SU-DHL-6 (cell line): ENCODE results near the gene GNAO1.

Experiments
- H2AFZ ChIP-seq: fragments of 200-600 bp; sonication (generic); 2 replicates; pipeline ENCODE4 v1.6.1; 2014; ENCODE audit warnings: low read depth, mild to moderate bottlenecking, moderate library complexity, mixed read lengths, antibody characterized with exemption, low read length; ENCODE audit not compliant: severe bottlenecking
- H3F3A ChIP-seq: fragments of 200-600 bp; shearing (Covaris generic); 2 replicates; pipeline ENCODE4 v1.6.0; 2016; ENCODE audit warnings: antibody characterized with exemption, mild to moderate bottlenecking; ENCODE audit not compliant: insufficient read depth
- H3K27ac ChIP-seq: fragments of 200-600 bp; sonication (generic); 2 replicates; pipeline ENCODE4 v1.5.1; 2016; ENCODE audit warnings: low read depth, mild to moderate bottlenecking, low read length, moderate library complexity, mixed read lengths
- H3K27me3 ChIP-seq: fragments of 200-600 bp; sonication (generic), shearing (Covaris generic); 2 replicates; pipeline ENCODE4 v1.6.0; 2014; ENCODE audit warnings: mild to moderate bottlenecking, low read length
- H3K36me3 ChIP-seq: fragments of 200-600 bp; sonication (generic); 2 replicates; pipeline ENCODE4 v1.6.1; 2014; ENCODE audit warnings: mild to moderate bottlenecking, low read length, mixed read lengths
- H3K4me2 ChIP-seq: fragments of 300-600, 200-600 bp; shearing (Covaris generic), sonication (generic); 2 replicates; pipeline ENCODE4 v1.6.0; 2014; ENCODE audit warnings: low read length, low read depth, mild to moderate bottlenecking; ENCODE audit not compliant: poor library complexity, severe bottlenecking
- H3K4me3 ChIP-seq: fragments of 200-600 bp; sonication (generic); 2 replicates; pipeline ENCODE4 v1.5.1; 2014; ENCODE audit warnings: antibody characterized with exemption, low read length, mild to moderate bottlenecking, mixed read lengths; ENCODE audit not compliant: insufficient read depth, poor library complexity, severe bottlenecking
- H3K79me2 ChIP-seq: fragments of 200-600 bp; sonication (generic); 2 replicates; pipeline ENCODE4 v1.6.1; 2014; ENCODE audit warnings: mild to moderate bottlenecking, low read length, moderate library complexity; ENCODE audit not compliant: insufficient read depth
- H3K9ac ChIP-seq: fragments of 200-600 bp; sonication (generic); 2 replicates; pipeline ENCODE4 v1.7.0; 2014; ENCODE audit warnings: mild to moderate bottlenecking, low read length
- H3K9me2 ChIP-seq: fragments of 200-600 bp; sonication (generic); replicated peaks from 2 replicates; pipeline ENCODE4 v1.6.1; 2014; ENCODE audit warnings: low read length; ENCODE audit not compliant: insufficient read depth
- H3K9me3 ChIP-seq: fragments of 200-600 bp; sonication (generic); 2 replicates; pipeline ENCODE4 v1.6.1; 2014; ENCODE audit warnings: low read length, mixed read lengths; ENCODE audit not compliant: insufficient read depth
- H4K20me1 ChIP-seq: fragments of 200-600 bp; sonication (generic); 2 replicates; pipeline ENCODE4 v1.6.1; 2014; ENCODE audit warnings: low read depth, mild to moderate bottlenecking, antibody characterized with exemption, low read length, moderate library complexity, mixed read lengths
- CTCF ChIP-seq: fragments of 200-600 bp; sonication (generic); IDR thresholded peaks from one replicate; pipeline ENCODE4 v1.5.1; 2017; ENCODE audit warnings: antibody characterized with exemption, mild to moderate bottlenecking, low read length, moderate library complexity; ENCODE audit not compliant: insufficient read depth, poor library complexity, severe bottlenecking
- EZH2phosphoT487 ChIP-seq: fragments of 200-600 bp; sonication (generic), shearing (Covaris generic); conservative IDR thresholded peaks from 2 replicates; pipeline ENCODE4 v1.6.1; 2018; ENCODE audit warnings: mild to moderate bottlenecking, antibody characterized with exemption, low read length, moderate library complexity, mixed read lengths

Gene GNAO1

GRCh38 chr16:56307534-56307873 lies 116.2 kb downstream of the GNAO1 start:
- Histone ChIP-seq H3K27me3 (no peaks in the 10 kb centered on the region), H3K79me2 (no peaks in the 10 kb centered on the region), H3K27ac (no peak overlapping the region), H3K9me2 (no peaks in the 10 kb centered on the region), H3K9me3 (no peaks in the 10 kb centered on the region), H3K9ac (no peak overlapping the region), H2AFZ (no peak overlapping the region), H3K4me3 (no peak overlapping the region), H3F3A (no peaks in the 10 kb centered on the region), H3K4me2 (no peak overlapping the region), H4K20me1 (no peaks in the 10 kb centered on the region), H3K36me3 (no peaks in the 10 kb centered on the region)
- TF ChIP-seq EZH2phosphoT487: no peak

GRCh38 chr16:56309008-56309407 lies 117.7 kb downstream of the GNAO1 start:
- no peaks in the 10 kb centered on the region for H3K27me3 ChIP-seq
- no peaks in the 10 kb centered on the region for H4K20me1 ChIP-seq
- TF ChIP-seq EZH2phosphoT487 (no peak), CTCF (no peak)
- no peak overlapping the region for H3K27ac ChIP-seq
- H3K9ac ChIP-seq: no peak overlapping the region
- no peaks in the 10 kb centered on the region for H3K9me3 ChIP-seq
- H2AFZ ChIP-seq: no peak overlapping the region
- H3K4me3 ChIP-seq: no peak overlapping the region
- H3K4me2 ChIP-seq: no peak overlapping the region
- no peaks in the 10 kb centered on the region for H3F3A ChIP-seq
- no peaks in the 10 kb centered on the region for H3K36me3 ChIP-seq
- H3K79me2 ChIP-seq: no peaks in the 10 kb centered on the region
- H3K9me2 ChIP-seq: no peaks in the 10 kb centered on the region

- Histone ChIP-seq H3K27me3 (no peaks in the 10 kb centered on the region), H3K9ac (no peak overlapping the region), H2AFZ (no peak overlapping the region), H3K36me3 (no peaks in the 10 kb centered on the region), H3K27ac (no peak overlapping the region), H3F3A (no peaks in the 10 kb centered on the region), H3K4me3 (no peak overlapping the region), H3K4me2 (no peak overlapping the region), H3K79me2 (no peaks in the 10 kb centered on the region), H4K20me1 (no peaks in the 10 kb centered on the region), H3K9me2 (no peaks in the 10 kb centered on the region), H3K9me3 (no peaks in the 10 kb centered on the region)
- TF ChIP-seq EZH2phosphoT487 (no peak), CTCF (no peak)
Observed at GRCh38 chr16:56310690-56311089, 119.4 kb downstream of the GNAO1 start.

GRCh38 chr16:56311208-56312027 lies 120.1 kb downstream of the GNAO1 start:
- Histone ChIP-seq H3K4me2 (no peak overlapping the region), H3K27me3 (no peaks in the 10 kb centered on the region), H3F3A (no peaks in the 10 kb centered on the region), H3K4me3 (no peak overlapping the region), H3K27ac (no peak overlapping the region), H2AFZ (no peak overlapping the region), H3K79me2 (no peaks in the 10 kb centered on the region), H3K9ac (no peak overlapping the region), H4K20me1 (no peaks in the 10 kb centered on the region), H3K36me3 (no peaks in the 10 kb centered on the region), H3K9me3 (no peaks in the 10 kb centered on the region), H3K9me2 (no peaks in the 10 kb centered on the region)
- TF ChIP-seq EZH2phosphoT487: no peak
- TF ChIP-seq CTCF: peak; percentile 11
